GM12891 (cell line): Measurements from ENCODE around the gene MAD2L1BP.

ENCODE experiments used
- POLR2A ChIP-seq: IDR thresholded peaks from 2 replicates; pipeline ENCODE4 v1.6.1; 2011; ENCODE audit warnings: low read depth, low read length, control low read depth
- POLR2AphosphoS5 ChIP-seq: IDR thresholded peaks from 2 replicates; pipeline ENCODE4 v1.6.1; 2011; ENCODE audit warnings: low read depth, low read length, control low read depth
- TAF1 ChIP-seq: IDR thresholded peaks from 2 replicates; pipeline ENCODE4 v1.6.1; 2011; ENCODE audit warnings: low read depth, low read length, control low read depth

DNA sequence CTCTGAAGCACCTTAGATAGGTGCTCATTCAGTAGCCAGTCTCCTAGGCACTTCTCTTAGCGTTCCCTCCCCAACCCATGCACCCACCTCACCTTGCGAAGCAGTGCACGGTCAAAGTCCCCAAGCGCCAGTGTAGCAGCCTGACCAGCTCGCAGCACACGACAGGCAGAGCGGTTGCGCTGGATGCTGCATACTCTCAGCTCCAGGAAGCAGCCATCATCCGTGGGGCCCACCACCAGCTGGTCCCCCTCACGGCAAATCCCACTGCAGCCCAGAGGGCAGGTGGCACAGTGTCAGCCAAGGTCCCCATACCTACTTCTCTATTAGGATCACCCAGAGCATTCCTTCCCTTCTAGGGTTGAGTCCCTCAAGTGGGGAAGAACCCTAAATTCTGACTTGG lies 13.1 kb upstream of the MAD2L1BP start:
- no peak for TF ChIP-seq TAF1
- no peak for TF ChIP-seq POLR2AphosphoS5
- TF ChIP-seq POLR2A = no peak
